Central memory CD8-positive, alpha-beta T cell (primary cell): Measurements from ENCODE around the gene METTL14.

Experiments used
- ATAC-seq: fragments of 150-1000 bp; cut with Tn5 transposase; replicated peaks from 2 replicates; pipeline ENCODE4 v1.10.0; 2022; ENCODE audit warnings: mild to moderate bottlenecking, moderate FRiP score, moderate number of reproducible peaks; ENCODE audit not compliant: poor library complexity, severe bottlenecking; ENCODE audit errors: extremely low read depth
- DNase-seq, 2 donors: peaks; one replicate each; pipeline ENCODE4 v3.0.0; 2021; ENCODE audit warnings: low spot score in 2 of 2
- H3K27ac Mint-ChIP-seq: one replicate; pipeline ENCODE4 v1.8.0; 2022; ENCODE audit warnings: low read depth, mild to moderate bottlenecking, moderate library complexity, mixed read lengths
- H3K27me3 Mint-ChIP-seq: one replicate; pipeline ENCODE4 v1.8.0; 2022; ENCODE audit warnings: mixed read lengths
- H3K36me3 Mint-ChIP-seq: one replicate; pipeline ENCODE4 v1.8.0; 2022; ENCODE audit warnings: mild to moderate bottlenecking, moderate library complexity, mixed read lengths; ENCODE audit not compliant: insufficient read depth
- H3K4me1 Mint-ChIP-seq: one replicate; pipeline ENCODE4 v1.8.0; 2022; ENCODE audit warnings: mixed read lengths
- H3K4me3 Mint-ChIP-seq: one replicate; pipeline ENCODE4 v1.8.0; 2022; ENCODE audit warnings: mild to moderate bottlenecking, moderate library complexity, mixed read lengths
- H3K9me3 Mint-ChIP-seq: one replicate; pipeline ENCODE4 v1.8.0; 2022; ENCODE audit warnings: mixed read lengths

The METTL14 gene

GRCh38 chr4:118716304-118716703 lies 31.1 kb downstream of the METTL14 start:
- Mint-ChIP-seq H3K27me3 (no peaks in the 10 kb centered on the region), H3K4me1 (no peaks in the 10 kb centered on the region), H3K27ac (no peak overlapping the region), H3K4me3 (no peak overlapping the region), H3K36me3 (peaks cover 17% of the 10 kb centered on the region), H3K9me3 (no peaks in the 10 kb centered on the region)
- ATAC-seq, result no peak
- no peak for DNase-seq

GRCh38 chr4:118718511-118719170 lies 33.4 kb downstream of the METTL14 start:
- DNase-seq (no peak), ATAC-seq (no peak)
- Mint-ChIP-seq H3K27me3 (no peaks in the 10 kb centered on the region), H3K4me1 (no peaks in the 10 kb centered on the region), H3K9me3 (no peaks in the 10 kb centered on the region), H3K4me3 (no peak overlapping the region), H3K36me3 (peaks cover 4% of the 10 kb centered on the region), H3K27ac (no peak overlapping the region)

DNA sequence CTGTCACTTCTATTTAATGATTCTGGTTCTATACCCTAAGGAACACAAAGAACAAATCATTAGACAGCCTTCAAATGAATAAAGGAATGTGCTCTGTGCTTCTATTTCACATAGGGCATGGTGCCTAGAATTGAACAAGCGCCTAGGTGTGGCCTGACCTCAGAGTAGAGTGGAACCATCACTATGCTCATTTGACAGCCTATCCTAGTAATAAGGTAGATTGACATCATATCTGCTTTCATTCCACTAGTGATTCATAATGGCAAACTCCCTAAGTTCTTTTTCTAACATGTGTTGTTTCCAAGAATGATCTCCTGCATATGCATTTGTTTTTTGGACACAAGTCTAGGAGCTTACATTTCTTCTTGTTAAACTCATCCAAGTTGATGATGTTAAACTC lies 36.6 kb downstream of the METTL14 start:
- DNase-seq, result no peak
- ATAC-seq, result no peak
- H3K4me1 Mint-ChIP-seq, result no peaks in the 10 kb centered on the region
- no peaks in the 10 kb centered on the region for H3K9me3 Mint-ChIP-seq
- no peaks in the 10 kb centered on the region for H3K27me3 Mint-ChIP-seq
- H3K36me3 Mint-ChIP-seq, result peaks cover 7% of the 10 kb centered on the region
- H3K4me3 Mint-ChIP-seq, result no peak overlapping the region
- no peak overlapping the region for H3K27ac Mint-ChIP-seq

DNA sequence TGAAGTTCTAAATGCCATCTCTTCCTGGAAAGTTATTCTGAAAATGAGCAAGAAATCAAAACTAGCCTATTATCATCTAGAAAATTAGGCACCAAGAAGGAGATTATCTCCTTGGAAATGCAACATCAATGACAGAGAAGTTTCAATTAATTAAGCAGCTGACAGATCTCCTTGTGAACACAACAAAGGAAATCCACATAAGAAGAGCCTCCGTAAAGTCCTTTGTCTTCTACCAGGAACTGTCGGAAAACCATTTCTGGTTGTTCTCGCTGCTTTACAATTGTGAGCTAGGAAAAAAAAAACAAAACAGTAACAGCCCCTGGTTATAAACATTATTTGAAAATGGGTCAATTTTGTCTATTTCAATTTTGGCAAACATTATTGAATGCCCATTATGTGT lies 38.2 kb downstream of the METTL14 start:
- Mint-ChIP-seq H3K4me3 (no peak overlapping the region), H3K27ac (no peak overlapping the region), H3K9me3 (no peaks in the 10 kb centered on the region), H3K36me3 (peaks cover 13% of the 10 kb centered on the region), H3K27me3 (no peaks in the 10 kb centered on the region), H3K4me1 (no peaks in the 10 kb centered on the region)
- ATAC-seq (no peak), DNase-seq (no peak)

GRCh38 chr4:118727360-118727759 lies 42.2 kb downstream of the METTL14 start:
- Mint-ChIP-seq H3K9me3 (no peaks in the 10 kb centered on the region), H3K27ac (no peak overlapping the region), H3K4me3 (no peak overlapping the region), H3K27me3 (no peaks in the 10 kb centered on the region), H3K4me1 (no peaks in the 10 kb centered on the region), H3K36me3 (peaks cover 31% of the 10 kb centered on the region)
- no peak for ATAC-seq
- no peak for DNase-seq

DNA sequence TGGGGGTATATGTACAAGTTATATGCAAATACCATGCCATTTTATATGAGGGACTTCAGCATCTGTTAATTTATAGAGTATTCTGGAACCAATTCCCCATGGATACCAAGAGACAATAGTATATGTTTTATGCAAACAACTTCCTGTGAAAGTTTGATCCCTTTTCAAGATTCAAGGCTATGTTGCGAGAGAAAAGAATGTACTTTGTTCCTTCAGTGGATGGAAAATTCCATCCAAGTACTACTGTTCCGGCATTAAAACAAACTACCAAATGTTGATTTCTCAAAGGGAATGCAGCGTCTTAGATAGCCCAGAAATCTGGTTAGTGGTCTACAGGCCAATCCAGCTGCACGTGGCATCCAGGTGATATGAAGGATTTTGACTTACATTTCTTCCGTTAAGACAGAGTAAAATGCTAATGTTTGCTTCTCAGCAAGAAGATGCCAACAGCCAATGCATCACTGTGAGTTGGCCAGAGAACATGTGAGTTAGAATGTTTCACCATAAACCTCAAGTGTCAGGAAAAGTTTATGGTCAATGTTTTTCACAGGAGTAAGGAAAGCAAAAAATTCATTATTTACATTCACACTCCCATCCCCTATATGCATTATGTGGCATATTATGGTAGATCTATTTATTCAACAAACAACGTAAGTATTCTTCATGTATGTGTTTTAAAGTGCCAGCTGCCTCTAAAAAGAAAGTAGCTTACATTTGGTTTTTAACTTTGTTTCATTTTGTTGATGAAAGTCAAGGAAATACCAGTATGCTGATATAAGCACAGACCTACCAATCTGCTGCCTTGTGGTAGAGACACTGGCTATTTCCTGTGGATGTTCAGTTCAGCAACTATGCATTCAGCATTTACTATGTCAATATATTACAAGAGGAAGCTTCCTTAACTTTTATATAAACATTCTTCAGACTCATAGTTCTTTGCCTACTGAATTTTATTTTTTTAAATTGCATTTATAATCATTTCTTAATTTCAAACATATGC lies 44.4 kb downstream of the METTL14 start:
- ATAC-seq, result peak; percentile 28
- Mint-ChIP-seq H3K4me1 (no peaks in the 10 kb centered on the region), H3K4me3 (no peak overlapping the region), H3K9me3 (no peaks in the 10 kb centered on the region), H3K27me3 (no peaks in the 10 kb centered on the region), H3K27ac (no peak overlapping the region), H3K36me3 (peaks cover 34% of the 10 kb centered on the region)
- DNase-seq, result no peak

DNA sequence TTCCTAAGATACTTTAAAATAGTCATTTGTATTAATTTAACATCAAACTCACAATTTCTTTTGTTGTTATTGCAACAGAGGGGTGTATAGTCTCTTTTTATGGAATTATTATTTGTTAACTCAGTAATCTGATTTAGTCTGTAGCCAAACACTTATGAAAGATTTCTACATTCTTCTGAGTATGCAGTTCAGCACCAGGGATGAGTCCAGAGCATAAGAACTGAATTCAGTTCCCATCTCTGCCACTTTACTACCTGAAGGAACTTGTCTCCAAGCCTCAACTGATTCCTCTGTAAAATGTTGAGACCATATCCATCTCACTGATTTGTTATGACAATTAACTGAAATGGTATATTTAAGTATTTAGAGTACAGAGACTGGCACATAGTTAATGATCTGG lies 45.5 kb downstream of the METTL14 start:
- ATAC-seq, result no peak
- DNase-seq, result no peak
- Mint-ChIP-seq H3K9me3 (no peaks in the 10 kb centered on the region), H3K27me3 (no peaks in the 10 kb centered on the region), H3K36me3 (peaks cover 34% of the 10 kb centered on the region), H3K4me1 (no peaks in the 10 kb centered on the region), H3K27ac (no peak overlapping the region), H3K4me3 (no peak overlapping the region)

DNA sequence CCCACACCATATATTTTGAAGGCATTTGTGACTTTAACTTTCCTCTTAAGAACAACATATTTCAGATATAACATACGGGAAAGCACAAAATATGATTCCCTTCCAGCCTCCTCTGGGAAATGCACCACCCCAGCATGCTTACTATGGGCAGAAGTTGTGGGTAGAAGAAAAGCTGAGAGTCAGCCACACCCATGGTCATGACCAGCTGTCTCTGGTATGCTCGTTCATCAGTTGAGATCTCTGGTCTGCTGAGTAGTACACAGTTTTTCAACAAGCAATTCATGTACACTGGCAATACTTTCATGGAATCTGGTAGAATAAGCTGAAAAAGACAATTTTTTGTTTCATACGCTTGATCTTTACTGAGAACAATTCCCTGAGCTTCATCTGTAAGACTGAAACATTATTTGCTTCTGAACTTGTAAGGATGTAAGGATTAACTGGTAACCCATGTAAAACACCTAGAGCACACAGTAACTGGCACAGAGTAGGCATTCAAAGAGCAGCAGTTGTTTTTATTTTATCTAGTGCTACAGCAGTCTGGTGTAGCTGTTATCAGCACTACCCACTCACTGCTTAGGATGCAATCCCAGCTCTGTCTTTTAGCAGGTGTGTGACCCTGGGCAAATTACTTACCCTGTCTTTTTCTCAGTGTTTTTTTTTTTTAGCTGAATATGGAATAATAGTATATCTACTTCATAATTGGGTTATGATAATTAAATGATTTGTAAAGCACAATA lies 47.6 kb downstream of the METTL14 start:
- no peaks in the 10 kb centered on the region for H3K4me1 Mint-ChIP-seq
- ATAC-seq, result no peak
- H3K4me3 Mint-ChIP-seq, result no peak overlapping the region
- no peak for DNase-seq
- H3K36me3 Mint-ChIP-seq, result peaks cover 39% of the 10 kb centered on the region
- no peaks in the 10 kb centered on the region for H3K9me3 Mint-ChIP-seq
- H3K27ac Mint-ChIP-seq, result no peak overlapping the region
- no peaks in the 10 kb centered on the region for H3K27me3 Mint-ChIP-seq

DNA sequence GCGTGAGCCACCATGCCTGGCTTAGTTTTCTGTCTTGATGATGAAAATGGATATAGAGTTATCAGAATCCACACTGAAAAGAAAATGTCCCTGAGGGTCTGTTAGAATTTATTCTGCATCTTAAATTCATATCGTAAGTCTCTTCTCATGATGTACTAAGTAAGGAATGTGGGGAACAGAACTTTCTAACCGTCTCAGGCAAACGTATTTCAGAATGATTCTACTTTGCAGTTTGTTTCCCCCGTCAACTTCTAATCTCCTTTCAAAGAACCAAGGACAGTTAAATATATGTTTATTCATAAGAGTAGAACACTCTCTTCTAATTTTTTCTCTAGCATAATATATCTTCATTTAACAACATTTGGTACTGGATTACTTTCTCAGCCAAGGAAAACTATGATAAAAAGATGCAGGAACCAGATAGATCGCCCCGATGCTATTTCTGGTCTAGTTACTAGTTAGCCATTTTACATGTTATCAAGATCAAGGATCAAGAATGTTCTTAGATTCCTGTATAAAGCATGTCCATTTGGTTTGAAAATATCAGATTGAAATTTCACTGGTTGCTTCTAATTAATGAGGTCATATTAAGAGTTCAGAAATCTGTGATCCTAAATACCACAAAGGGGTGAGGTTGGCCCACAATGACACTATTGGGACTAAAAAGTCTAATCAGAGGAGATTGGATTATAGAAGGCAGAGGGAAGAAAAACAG lies 49.5 kb downstream of the METTL14 start:
- no peak for ATAC-seq
- DNase-seq, result no peak
- Mint-ChIP-seq H3K9me3 (no peaks in the 10 kb centered on the region), H3K4me3 (no peak overlapping the region), H3K27ac (no peak overlapping the region), H3K27me3 (no peaks in the 10 kb centered on the region), H3K4me1 (no peaks in the 10 kb centered on the region), H3K36me3 (peaks cover 35% of the 10 kb centered on the region)

- no peaks in the 10 kb centered on the region for H3K27me3 Mint-ChIP-seq
- ATAC-seq (no peak), DNase-seq (no peak)
- no peak overlapping the region for H3K4me3 Mint-ChIP-seq
- no peaks in the 10 kb centered on the region for H3K9me3 Mint-ChIP-seq
- peaks cover 31% of the 10 kb centered on the region for H3K36me3 Mint-ChIP-seq
- peaks cover 6% of the 10 kb centered on the region for H3K4me1 Mint-ChIP-seq
- H3K27ac Mint-ChIP-seq, result no peak overlapping the region
These were observed 51.7 kb downstream of the METTL14 start for GRCh38 chr4:118736900-118737299.

DNA sequence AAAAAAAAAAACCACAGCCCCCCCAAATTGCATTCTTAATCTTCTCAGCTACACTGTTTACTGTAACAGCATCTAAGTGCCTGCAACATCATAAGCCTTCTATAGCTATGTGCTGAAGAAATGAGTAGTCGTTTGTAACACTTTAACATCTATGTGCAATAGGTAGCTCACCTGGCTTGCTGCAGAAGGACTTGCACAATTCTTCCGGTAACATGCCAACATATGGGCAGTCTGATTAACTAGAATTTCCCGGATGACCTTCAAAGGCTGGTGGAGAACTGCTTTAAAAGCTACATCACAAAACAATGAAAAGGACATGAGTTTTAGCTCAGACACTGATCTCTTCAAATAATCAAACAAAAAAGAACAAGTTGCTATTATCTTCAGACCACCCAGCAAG lies 52.9 kb downstream of the METTL14 start:
- Mint-ChIP-seq H3K27me3 (no peaks in the 10 kb centered on the region), H3K4me1 (peaks cover 6% of the 10 kb centered on the region), H3K9me3 (no peaks in the 10 kb centered on the region), H3K4me3 (no peak overlapping the region), H3K36me3 (peaks cover 26% of the 10 kb centered on the region), H3K27ac (no peak overlapping the region)
- no peak for ATAC-seq
- DNase-seq, result no peak

DNA sequence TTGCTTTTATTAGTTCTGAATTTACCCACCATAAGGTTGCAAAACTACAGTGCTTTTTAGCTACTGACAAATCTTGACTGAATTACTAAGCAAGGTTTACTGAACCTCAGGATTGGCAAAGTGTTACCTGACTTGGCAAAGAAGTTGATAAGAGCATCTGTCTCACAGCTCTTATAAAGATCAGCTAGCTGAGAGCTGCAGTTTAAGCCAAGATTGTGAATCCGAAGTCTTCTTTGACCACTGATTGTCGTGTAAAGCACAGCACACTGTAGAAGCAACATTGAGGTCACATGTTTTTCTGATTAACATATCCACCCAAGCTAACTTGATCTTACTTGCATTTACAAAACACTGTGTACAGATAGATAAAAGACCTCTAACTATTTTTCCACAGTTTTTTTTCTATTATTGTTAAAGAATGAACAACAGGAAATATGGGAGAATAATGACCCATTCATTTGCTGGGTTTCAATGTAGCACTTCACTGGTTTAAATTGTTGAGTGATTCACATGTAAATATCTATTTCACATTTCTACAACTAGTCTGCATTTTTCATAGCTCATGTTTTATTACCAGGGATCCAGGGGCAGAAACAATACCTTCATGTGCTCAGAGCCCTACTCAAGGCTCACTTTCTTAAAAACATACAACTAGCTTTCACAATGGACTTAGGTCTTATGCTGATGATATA lies 54.0 kb downstream of the METTL14 start:
- H3K9me3 Mint-ChIP-seq, result no peaks in the 10 kb centered on the region
- no peaks in the 10 kb centered on the region for H3K27me3 Mint-ChIP-seq
- peaks cover 6% of the 10 kb centered on the region for H3K4me1 Mint-ChIP-seq
- H3K4me3 Mint-ChIP-seq, result no peak overlapping the region
- no peak for DNase-seq
- H3K27ac Mint-ChIP-seq, result no peak overlapping the region
- no peak for ATAC-seq
- H3K36me3 Mint-ChIP-seq, result peaks cover 28% of the 10 kb centered on the region
